ENCODE results near the gene TMEM200B.

GRCh38 chr1:29124366-29125236, 898 bp upstream of the TMEM200B start:
- TF ChIP-seq EZH2phosphoT487 (IDR thresholded peaks at IDR 0.05; ENCODE audit: low read length), result no peak
- no peak for TF ChIP-seq EZH2 (optimal IDR thresholded peaks at IDR 0.05; ENCODE audit: low read depth, low read length)
